Measurements from ENCODE around the gene KRTAP12-3. TPM values are rescaled to one million over a fixed set of nuclear protein-coding genes. Genes with fewer than 3 reads are reported as not detected.
"Not testable (repeated sequence)": the region's sequence is repeated elsewhere in the genome, so short reads cannot be mapped to it uniquely, and the experiment has no call there.

The KRTAP12-3 gene
- total RNA-seq, 1 experiment from 2014 or later = not detected

DNA sequence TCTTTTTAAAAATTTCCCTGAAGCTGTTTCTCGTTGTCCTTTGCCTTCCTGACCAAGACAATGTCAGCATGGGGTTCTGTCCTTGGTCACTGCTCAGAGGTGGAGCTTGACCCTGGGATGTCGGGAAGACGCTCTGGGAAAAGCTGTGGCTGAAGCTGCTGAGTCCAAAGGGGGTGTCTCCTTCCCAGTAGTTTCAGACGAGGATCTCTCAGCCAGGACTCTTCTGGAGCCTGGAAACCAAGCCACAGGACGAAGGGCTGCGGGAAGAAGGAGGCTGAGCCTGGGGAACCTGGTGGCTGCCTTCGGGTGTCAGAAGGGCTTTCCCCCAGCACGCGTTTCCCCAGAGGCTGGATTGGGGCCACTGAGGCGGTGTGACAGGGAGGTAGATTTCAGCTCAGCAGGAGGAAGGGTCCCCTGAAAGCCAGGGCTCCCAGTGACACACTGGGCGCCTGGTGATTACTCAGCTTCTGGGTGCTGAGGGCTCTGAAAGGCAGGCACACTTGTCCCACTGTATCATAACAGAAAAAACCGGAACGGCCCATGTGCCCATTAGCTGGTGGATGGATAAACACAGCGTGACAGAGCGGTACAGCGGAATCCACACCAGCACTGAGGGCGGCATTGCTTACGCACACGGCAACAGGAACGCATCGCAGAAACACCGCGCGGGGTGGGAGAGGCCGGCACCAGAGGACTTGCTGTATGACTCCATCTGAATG lies 29.3 kb downstream of the KRTAP12-3 start:
- no peaks in the 10 kb centered on the region for H3K36me3 ChIP-seq (ENCODE audit: insufficient read depth, low read length, poor library complexity, severe bottlenecking)
- no peaks in the 10 kb centered on the region for H3K27me3 ChIP-seq (replicated peaks; ENCODE audit: insufficient read depth, low read depth, low read length, poor library complexity)
- intact Hi-C loops (cut with micrococcal nuclease; ENCODE audit: unreplicated experiment) = no loop called here
- peak overlapping the region; percentile 15 for H3K27ac ChIP-seq (ENCODE audit: low read depth, low read length, poor library complexity, severe bottlenecking)
- POLR2A ChIA-PET (ENCODE audit: low non-redundant PET) = no interaction called here
- no peak for DNase-seq (ENCODE audit: low spot score)
- no TSS peak for BruUV-seq (replicated peaks)
- TF ChIP-seq EZH2 (IDR thresholded peaks at IDR 0.05; ENCODE audit: borderline replicate concordance, low read depth, low read length, poor library complexity, severe bottlenecking) = no peak
- TF ChIP-seq, protein P1, sequence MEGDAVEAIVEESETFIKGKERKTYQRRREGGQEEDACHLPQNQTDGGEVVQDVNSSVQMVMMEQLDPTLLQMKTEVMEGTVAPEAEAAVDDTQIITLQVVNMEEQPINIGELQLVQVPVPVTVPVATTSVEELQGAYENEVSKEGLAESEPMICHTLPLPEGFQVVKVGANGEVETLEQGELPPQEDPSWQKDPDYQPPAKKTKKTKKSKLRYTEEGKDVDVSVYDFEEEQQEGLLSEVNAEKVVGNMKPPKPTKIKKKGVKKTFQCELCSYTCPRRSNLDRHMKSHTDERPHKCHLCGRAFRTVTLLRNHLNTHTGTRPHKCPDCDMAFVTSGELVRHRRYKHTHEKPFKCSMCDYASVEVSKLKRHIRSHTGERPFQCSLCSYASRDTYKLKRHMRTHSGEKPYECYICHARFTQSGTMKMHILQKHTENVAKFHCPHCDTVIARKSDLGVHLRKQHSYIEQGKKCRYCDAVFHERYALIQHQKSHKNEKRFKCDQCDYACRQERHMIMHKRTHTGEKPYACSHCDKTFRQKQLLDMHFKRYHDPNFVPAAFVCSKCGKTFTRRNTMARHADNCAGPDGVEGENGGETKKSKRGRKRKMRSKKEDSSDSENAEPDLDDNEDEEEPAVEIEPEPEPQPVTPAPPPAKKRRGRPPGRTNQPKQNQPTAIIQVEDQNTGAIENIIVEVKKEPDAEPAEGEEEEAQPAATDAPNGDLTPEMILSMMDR (conservative IDR thresholded peaks at IDR 0.05; ENCODE audit: low read depth, low read length) = no peak
- no peak overlapping the region for H3K4me3 ChIP-seq (ENCODE audit: low read depth, low read length, poor library complexity, severe bottlenecking)
- peaks cover 4% of the 10 kb centered on the region for H3K4me1 ChIP-seq (ENCODE audit: insufficient read depth, low read length, poor library complexity, severe bottlenecking)
- H3K9me3 ChIP-seq (ENCODE audit: low read depth, low read length, poor library complexity, severe bottlenecking) = peaks cover under 1% of the 10 kb centered on the region
- CTCF ChIA-PET = no interaction called here

DNA sequence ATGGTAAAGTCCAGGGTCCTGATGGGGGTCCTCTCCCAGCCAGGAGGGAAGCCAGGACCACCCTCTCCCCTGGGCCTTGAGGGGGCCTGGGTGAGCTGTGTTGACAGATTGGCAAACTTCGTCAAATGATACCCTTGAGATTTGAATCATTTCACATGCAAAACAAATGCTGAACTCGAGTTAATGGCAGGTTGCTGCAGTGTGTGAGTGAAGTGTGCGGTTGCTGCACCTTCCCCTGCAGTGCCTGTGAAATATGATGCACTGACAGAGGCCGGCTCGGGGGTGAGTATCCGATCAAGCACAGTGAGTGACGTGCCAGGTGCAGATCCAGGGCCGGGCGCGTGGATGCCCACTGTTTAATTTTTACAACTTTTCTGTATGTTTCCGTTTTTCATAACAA lies 29.9 kb downstream of the KRTAP12-3 start:
- POLR2A ChIA-PET (ENCODE audit: low non-redundant PET) = no interaction called here
- H3K4me3 ChIP-seq (ENCODE audit: low read depth, low read length, poor library complexity, severe bottlenecking) = no peak overlapping the region
- H3K27ac ChIP-seq (ENCODE audit: low read depth, low read length, poor library complexity, severe bottlenecking) = no peak overlapping the region
- intact Hi-C loops (cut with micrococcal nuclease; ENCODE audit: unreplicated experiment) = no loop called here
- H3K27me3 ChIP-seq (replicated peaks; ENCODE audit: insufficient read depth, low read depth, low read length, poor library complexity) = no peaks in the 10 kb centered on the region
- no TSS peak for BruUV-seq (replicated peaks)
- TF ChIP-seq, protein P1 (conservative IDR thresholded peaks at IDR 0.05; ENCODE audit: low read depth, low read length) = no peak
- no peak for TF ChIP-seq EZH2 (IDR thresholded peaks at IDR 0.05; ENCODE audit: borderline replicate concordance, low read depth, low read length, poor library complexity, severe bottlenecking)
- no peaks in the 10 kb centered on the region for H3K36me3 ChIP-seq (ENCODE audit: insufficient read depth, low read length, poor library complexity, severe bottlenecking)
- H3K9me3 ChIP-seq (ENCODE audit: low read depth, low read length, poor library complexity, severe bottlenecking) = peaks cover 7% of the 10 kb centered on the region
- peaks cover 4% of the 10 kb centered on the region for H3K4me1 ChIP-seq (ENCODE audit: insufficient read depth, low read length, poor library complexity, severe bottlenecking)
- no peak for DNase-seq (ENCODE audit: low spot score)
- CTCF ChIA-PET = no interaction called here

DNA sequence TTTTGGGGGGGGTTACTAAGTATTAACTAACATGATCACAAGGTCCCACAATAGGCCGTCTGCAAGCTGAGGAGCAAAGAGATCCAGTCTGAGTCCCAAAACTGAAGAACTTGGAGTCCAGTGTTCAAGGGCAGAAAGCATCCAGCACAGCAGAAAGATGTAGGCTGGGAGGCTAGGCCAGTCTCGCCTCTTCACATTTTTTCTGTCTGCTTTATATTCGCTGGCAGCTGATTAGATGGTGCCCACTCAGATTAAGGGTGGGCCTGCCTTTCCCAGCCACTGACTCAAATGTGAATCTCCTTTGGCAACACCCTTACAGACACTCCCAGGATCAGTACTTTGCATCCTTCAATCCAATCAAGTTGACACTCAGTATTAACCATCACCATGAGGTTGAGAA lies 32.0 kb downstream of the KRTAP12-3 start:
- DNase-seq (ENCODE audit: low spot score); CTCF ChIA-PET; POLR2A ChIA-PET (ENCODE audit: low non-redundant PET); H3K27me3 ChIP-seq (replicated peaks; ENCODE audit: insufficient read depth, low read depth, low read length, poor library complexity); H3K4me1 ChIP-seq (ENCODE audit: insufficient read depth, low read length, poor library complexity, severe bottlenecking); H3K27ac ChIP-seq (ENCODE audit: low read depth, low read length, poor library complexity, severe bottlenecking); BruUV-seq (replicated peaks); intact Hi-C loops (cut with micrococcal nuclease; ENCODE audit: unreplicated experiment); H3K4me3 ChIP-seq (ENCODE audit: low read depth, low read length, poor library complexity, severe bottlenecking); H3K36me3 ChIP-seq (ENCODE audit: insufficient read depth, low read length, poor library complexity, severe bottlenecking): not testable (repeated sequence)
- peaks cover 23% of the 10 kb centered on the region for H3K9me3 ChIP-seq (ENCODE audit: low read depth, low read length, poor library complexity, severe bottlenecking)

DNA sequence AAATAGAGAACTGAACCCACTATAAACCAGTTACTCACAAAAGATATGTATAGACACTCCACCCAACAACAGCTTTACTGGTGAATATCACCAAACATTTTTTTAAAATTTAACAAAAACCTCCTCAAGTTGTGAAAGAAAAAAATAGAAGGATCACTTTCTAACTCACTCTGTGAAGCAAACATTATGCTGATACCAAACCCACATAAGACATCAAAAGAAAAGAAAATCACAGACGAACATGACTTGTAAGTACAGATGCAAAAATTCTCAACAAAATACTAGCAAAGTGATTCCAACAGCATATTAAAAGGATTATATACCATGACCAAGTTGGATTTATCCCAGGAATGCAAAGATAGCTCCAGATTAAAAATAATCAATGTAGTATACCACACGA lies 34.0 kb downstream of the KRTAP12-3 start:
- H3K4me3 ChIP-seq (ENCODE audit: low read depth, low read length, poor library complexity, severe bottlenecking) = no peak overlapping the region
- H3K27ac ChIP-seq (ENCODE audit: low read depth, low read length, poor library complexity, severe bottlenecking) = no peak overlapping the region
- CTCF ChIA-PET = no interaction called here
- peaks cover 23% of the 10 kb centered on the region for H3K9me3 ChIP-seq (ENCODE audit: low read depth, low read length, poor library complexity, severe bottlenecking)
- intact Hi-C loops (cut with micrococcal nuclease; ENCODE audit: unreplicated experiment) = no loop called here
- DNase-seq (ENCODE audit: low spot score) = no peak
- no TSS peak for BruUV-seq (replicated peaks)
- H3K27me3 ChIP-seq (replicated peaks; ENCODE audit: insufficient read depth, low read depth, low read length, poor library complexity) = no peaks in the 10 kb centered on the region
- H3K36me3 ChIP-seq (ENCODE audit: insufficient read depth, low read length, poor library complexity, severe bottlenecking) = no peaks in the 10 kb centered on the region
- POLR2A ChIA-PET (ENCODE audit: low non-redundant PET) = no interaction called here
- TF ChIP-seq, protein P1 (conservative IDR thresholded peaks at IDR 0.05; ENCODE audit: low read depth, low read length) = no peak
- TF ChIP-seq EZH2 (IDR thresholded peaks at IDR 0.05; ENCODE audit: borderline replicate concordance, low read depth, low read length, poor library complexity, severe bottlenecking) = no peak
- H3K4me1 ChIP-seq (ENCODE audit: insufficient read depth, low read length, poor library complexity, severe bottlenecking) = peaks cover 4% of the 10 kb centered on the region

All from A673 (cell line).